HFFc6 (cell line): ENCODE measurements around the gene POU6F2. TPM values are rescaled to one million over a fixed set of nuclear protein-coding genes. Genes with fewer than 3 reads are reported as not detected.
"Not testable (repeated sequence)": the region's sequence is repeated elsewhere in the genome, so short reads cannot be mapped to it uniquely, and the experiment has no call there.

ENCODE experiments used
- DNase-seq: peaks from one replicate; pipeline ENCODE4 v3.0.0-alpha.2; 2018
- H3K27ac Mint-ChIP-seq: 2 replicates; pipeline ENCODE4 v1.8.0; 2020; ENCODE audit warnings: mild to moderate bottlenecking, mixed read lengths
- H3K27me3 Mint-ChIP-seq: 2 replicates; pipeline ENCODE4 v1.8.0; 2021; ENCODE audit warnings: mild to moderate bottlenecking, moderate library complexity, mixed read lengths; ENCODE audit not compliant: insufficient read depth
- H3K36me3 Mint-ChIP-seq: 2 replicates; pipeline ENCODE4 v1.8.0; 2021; ENCODE audit warnings: low read depth, mixed read lengths
- H3K4me1 Mint-ChIP-seq: 2 replicates; pipeline ENCODE4 v1.8.0; 2020; ENCODE audit warnings: low read depth, mixed read lengths
- H3K4me3 Mint-ChIP-seq: 2 replicates; pipeline ENCODE4 v1.8.0; 2020; ENCODE audit warnings: mild to moderate bottlenecking, moderate library complexity, mixed read lengths
- H3K9me3 Mint-ChIP-seq: 2 replicates; pipeline ENCODE4 v1.8.0; 2020; ENCODE audit warnings: mild to moderate bottlenecking, mixed read lengths
- total RNA-seq, 6 experiments: library from RNA; stranded (reverse); fragmentation: NEBNext Ultra II Directional; extraction: Animal tissue kit (Norgen Biotek cat#: 25700); gene quantifications; 2 replicates in 1 of 6; 3 replicates in 5 of 6; pipeline ENCODE4 v1.2.3, GENCODE V29; 2021
- TF ChIP-seq, protein P1 (sequence below): fragments of 200-600 bp; sonication (generic); IDR thresholded peaks from 2 replicates; pipeline ENCODE4 v1.5.0; 2021; ENCODE audit warnings: antibody characterized with exemption, mild to moderate bottlenecking

POU6F2 gene
- total RNA-seq, 6 experiments from 2014 or later = not detected

- H3K4me1 Mint-ChIP-seq = no peaks in the 10 kb centered on the region
- DNase-seq = no peak
These were observed 14.5 kb downstream of the POU6F2 start for GRCh38 chr7:38992203-38992602.

DNA sequence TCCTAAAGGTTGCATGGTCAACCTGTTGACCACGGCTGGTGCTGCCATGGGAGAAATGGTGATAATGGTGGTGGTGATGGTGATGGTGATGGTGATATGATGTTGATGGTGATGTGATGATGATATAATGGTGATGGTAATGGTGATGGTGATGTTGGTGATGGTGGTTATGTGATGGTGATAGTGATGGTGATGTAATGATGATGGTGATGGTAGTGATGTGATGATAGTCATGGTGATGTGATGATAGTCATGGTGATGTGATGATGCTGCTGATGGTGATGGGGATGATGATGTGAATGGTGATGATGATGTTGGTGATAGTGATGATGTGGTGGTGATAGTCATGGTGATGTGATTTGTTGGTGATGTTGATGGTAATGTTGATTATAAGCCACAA lies 23.9 kb downstream of the POU6F2 start:
- peaks cover 4% of the 10 kb centered on the region; the same call in 1 of the 2 replicates for H3K9me3 Mint-ChIP-seq

More at GRCh38 chr7:38992203-38992602, 14.5 kb downstream of the POU6F2 start:
- H3K36me3 Mint-ChIP-seq = no peaks in the 10 kb centered on the region
- TF ChIP-seq, protein P1, sequence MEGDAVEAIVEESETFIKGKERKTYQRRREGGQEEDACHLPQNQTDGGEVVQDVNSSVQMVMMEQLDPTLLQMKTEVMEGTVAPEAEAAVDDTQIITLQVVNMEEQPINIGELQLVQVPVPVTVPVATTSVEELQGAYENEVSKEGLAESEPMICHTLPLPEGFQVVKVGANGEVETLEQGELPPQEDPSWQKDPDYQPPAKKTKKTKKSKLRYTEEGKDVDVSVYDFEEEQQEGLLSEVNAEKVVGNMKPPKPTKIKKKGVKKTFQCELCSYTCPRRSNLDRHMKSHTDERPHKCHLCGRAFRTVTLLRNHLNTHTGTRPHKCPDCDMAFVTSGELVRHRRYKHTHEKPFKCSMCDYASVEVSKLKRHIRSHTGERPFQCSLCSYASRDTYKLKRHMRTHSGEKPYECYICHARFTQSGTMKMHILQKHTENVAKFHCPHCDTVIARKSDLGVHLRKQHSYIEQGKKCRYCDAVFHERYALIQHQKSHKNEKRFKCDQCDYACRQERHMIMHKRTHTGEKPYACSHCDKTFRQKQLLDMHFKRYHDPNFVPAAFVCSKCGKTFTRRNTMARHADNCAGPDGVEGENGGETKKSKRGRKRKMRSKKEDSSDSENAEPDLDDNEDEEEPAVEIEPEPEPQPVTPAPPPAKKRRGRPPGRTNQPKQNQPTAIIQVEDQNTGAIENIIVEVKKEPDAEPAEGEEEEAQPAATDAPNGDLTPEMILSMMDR = no peak
- H3K27me3 Mint-ChIP-seq = peaks cover 2% of the 10 kb centered on the region; the same call in 1 of the 2 replicates
- no peaks in the 10 kb centered on the region for H3K9me3 Mint-ChIP-seq
- H3K4me3 Mint-ChIP-seq = no peak overlapping the region
- H3K27ac Mint-ChIP-seq = no peak overlapping the region

GRCh38 chr7:39002755-39003154 lies 25.0 kb downstream of the POU6F2 start:
- Mint-ChIP-seq H3K36me3 (no peaks in the 10 kb centered on the region), H3K9me3 (peaks cover 4% of the 10 kb centered on the region; the same call in 1 of the 2 replicates), H3K27ac (no peak overlapping the region), H3K27me3 (no peaks in the 10 kb centered on the region), H3K4me3 (no peak overlapping the region), H3K4me1 (no peaks in the 10 kb centered on the region)
- TF ChIP-seq, protein P1 = no peak
- DNase-seq = no peak

More for the DNA sequence above, 23.9 kb downstream of the POU6F2 start:
- Mint-ChIP-seq H3K4me1 (no peaks in the 10 kb centered on the region), H3K27me3 (no peaks in the 10 kb centered on the region), H3K4me3 (no peak overlapping the region), H3K27ac (no peak overlapping the region), H3K36me3 (no peaks in the 10 kb centered on the region)
- TF ChIP-seq, protein P1 = no peak
- no peak for DNase-seq

GRCh38 chr7:39005036-39005435 lies 27.3 kb downstream of the POU6F2 start:
- Mint-ChIP-seq H3K36me3 (no peaks in the 10 kb centered on the region), H3K4me1 (no peaks in the 10 kb centered on the region), H3K4me3 (no peak overlapping the region), H3K9me3 (peaks cover 4% of the 10 kb centered on the region; the same call in 1 of the 2 replicates), H3K27ac (no peak overlapping the region), H3K27me3 (no peaks in the 10 kb centered on the region)
- no peak for DNase-seq
- TF ChIP-seq, protein P1 = no peak

DNA sequence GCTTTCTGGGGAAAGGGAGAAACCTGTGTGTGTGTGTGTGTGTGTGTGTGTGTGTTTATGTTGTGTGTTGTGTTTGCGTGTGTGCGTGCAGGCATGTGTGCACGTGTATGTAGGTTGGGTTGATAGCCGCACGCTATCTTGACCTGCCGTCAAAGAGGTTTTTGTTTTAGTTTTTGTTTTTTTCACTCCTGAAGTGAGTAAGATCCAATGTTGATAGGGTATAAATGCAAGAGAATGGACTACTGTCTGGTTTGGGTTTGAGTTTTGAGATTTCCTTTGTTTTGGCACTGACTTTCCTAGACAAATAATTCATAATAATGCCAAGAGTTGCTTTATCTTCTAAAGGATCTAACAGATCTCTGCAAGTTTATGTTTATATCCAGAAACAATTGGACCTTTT lies 27.8 kb downstream of the POU6F2 start:
- Mint-ChIP-seq H3K27me3 (no peaks in the 10 kb centered on the region), H3K4me1 (no peaks in the 10 kb centered on the region), H3K4me3 (no peak overlapping the region), H3K9me3 (peaks cover 4% of the 10 kb centered on the region; the same call in 1 of the 2 replicates), H3K36me3 (no peaks in the 10 kb centered on the region), H3K27ac (no peak overlapping the region)
- DNase-seq = no peak
- TF ChIP-seq, protein P1 = no peak

- not testable (repeated sequence) for H3K36me3 Mint-ChIP-seq, DNase-seq, H3K27me3 Mint-ChIP-seq, H3K27ac Mint-ChIP-seq, H3K4me1 Mint-ChIP-seq, H3K4me3 Mint-ChIP-seq, H3K9me3 Mint-ChIP-seq
These were observed 35.6 kb downstream of the POU6F2 start for GRCh38 chr7:39013049-39013939.
